22Rv1 (cell line): ENCODE data around the gene NUCKS1.
"Not testable (repeated sequence)": the region's sequence is repeated elsewhere in the genome, so short reads cannot be mapped to it uniquely, and the experiment has no call there.

ENCODE experiments used
- H3K27ac ChIP-seq: fragments of 450-650 bp; 2 replicates; pipeline ENCODE4 v1.5.1; 2017
- CTCF ChIP-seq: fragments of 450-650 bp; IDR thresholded peaks from 2 replicates; pipeline ENCODE4 v1.5.1; 2017; ENCODE audit warnings: mild to moderate bottlenecking
- ZFX ChIP-seq: fragments of 450-650 bp; IDR thresholded peaks from 2 replicates; pipeline ENCODE4 v1.6.1; 2017; ENCODE audit warnings: antibody characterized with exemption, borderline replicate concordance

Gene NUCKS1

GRCh38 chr1:205729945-205730610 lies 19.9 kb downstream of the NUCKS1 start:
- no peak overlapping the region; the same call in 1 of the 2 replicates for H3K27ac ChIP-seq
- TF ChIP-seq CTCF (no peak), ZFX (no peak)

- no peak overlapping the region for H3K27ac ChIP-seq
- no peak for TF ChIP-seq CTCF
- TF ChIP-seq ZFX = no peak
These were observed 23.3 kb downstream of the NUCKS1 start for GRCh38 chr1:205726619-205727125.

DNA sequence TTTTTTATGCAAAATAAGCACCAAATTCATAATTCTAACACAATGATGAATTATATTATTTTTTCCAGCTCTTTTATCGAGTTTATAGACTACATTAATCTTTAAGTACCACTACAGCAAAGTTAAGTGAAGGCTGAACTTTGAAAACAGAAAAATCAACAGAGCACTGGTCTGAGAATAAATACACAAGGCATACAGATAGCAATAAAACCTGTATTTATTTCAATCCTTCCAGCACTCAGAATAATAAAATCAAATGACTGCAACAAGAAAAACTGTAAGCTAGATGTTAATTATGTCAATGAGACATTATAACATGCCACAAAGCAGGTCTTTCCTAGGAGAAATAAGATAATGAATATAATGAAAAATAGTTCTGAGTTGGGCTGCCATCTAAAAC lies 24.5 kb downstream of the NUCKS1 start:
- 0 out of 2 replicates have a peak overlapping the region, but pooled peaks have one; percentile 2 for H3K27ac ChIP-seq
- TF ChIP-seq ZFX = no peak
- TF ChIP-seq CTCF = no peak

DNA sequence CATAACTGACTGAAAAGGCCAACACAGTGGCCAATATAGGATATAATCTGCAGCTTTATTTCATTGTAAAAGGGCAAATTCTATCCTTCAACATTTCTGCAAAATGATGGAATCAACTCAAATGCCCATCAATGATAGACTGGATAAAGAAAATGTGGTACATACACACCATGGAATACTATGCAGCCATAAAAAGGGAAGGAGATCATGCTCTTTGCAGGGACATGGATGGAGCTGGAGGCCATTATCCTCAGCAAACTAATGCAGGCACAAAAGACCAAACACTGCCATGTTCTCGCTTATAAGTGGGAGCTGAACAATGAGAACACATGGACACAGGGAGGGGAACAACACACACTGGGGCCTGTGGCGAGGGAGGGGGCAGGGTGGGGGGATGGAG lies 29.2 kb downstream of the NUCKS1 start:
- not testable (repeated sequence) for H3K27ac ChIP-seq

GRCh38 chr1:205719762-205720161 lies 30.2 kb downstream of the NUCKS1 start:
- no peak overlapping the region for H3K27ac ChIP-seq
- TF ChIP-seq ZFX (no peak), CTCF (no peak)

DNA sequence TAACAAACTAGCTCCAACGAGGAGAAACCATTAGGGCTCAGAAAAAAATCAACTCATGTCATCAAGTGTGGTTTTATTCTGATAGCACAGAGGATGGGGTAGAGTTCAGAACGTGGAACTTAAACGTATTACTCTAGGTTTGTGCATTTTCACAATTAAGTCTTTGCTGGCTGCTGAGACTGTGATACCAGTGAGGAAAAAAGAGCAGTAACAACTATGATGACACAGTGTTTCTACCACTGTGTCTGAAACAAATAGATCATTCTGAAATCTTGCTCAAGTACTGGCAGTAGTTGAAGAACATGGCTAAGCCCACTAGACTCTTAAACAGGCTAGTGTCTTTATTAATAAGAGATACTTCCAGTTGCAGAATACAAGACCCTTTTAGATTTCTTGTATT lies 31.0 kb downstream of the NUCKS1 start:
- H3K27ac ChIP-seq = no peak overlapping the region
- TF ChIP-seq ZFX (no peak), CTCF (no peak)

DNA sequence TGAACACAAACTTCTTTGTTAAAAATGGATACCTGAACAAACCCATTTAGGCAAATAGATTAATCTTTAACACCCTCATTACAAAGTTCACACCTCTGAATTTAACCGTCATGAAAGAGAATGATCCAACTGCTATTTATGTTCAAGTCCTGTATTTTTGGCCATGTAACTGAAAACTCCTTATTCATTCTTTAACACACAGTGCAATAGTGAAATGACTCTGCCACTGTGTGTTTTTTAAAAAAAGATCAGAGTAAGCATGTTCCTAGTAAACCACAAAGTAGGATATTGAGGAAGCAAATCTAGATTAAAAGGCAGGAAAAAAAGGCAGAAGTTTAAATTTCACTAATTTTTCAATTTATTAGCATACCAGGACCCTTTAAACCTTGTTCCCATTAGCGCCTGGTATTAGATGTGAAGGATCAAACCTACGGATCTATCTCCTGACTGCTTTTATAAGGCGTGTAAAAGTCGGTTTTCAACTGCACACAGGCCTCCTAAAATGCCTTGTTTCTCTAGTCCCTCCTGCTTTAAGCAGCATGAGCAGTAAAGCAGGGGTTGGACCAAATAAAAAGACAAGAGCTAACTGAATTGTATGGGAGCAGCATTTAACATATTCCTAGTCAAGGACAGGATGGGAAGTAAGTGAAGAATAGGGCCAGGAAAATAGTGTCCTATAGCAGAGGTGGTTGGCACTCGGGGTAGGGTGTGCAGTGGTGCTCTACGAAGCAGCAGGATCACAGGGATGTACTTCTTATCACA lies 33.4 kb downstream of the NUCKS1 start:
- peak overlapping the region; percentile 91 for H3K27ac ChIP-seq
- TF ChIP-seq CTCF (no peak), ZFX (no peak)
